BLaER1 treated with 17β-estradiol and CSF1 and Interleukin-3, amounts not matched to agents 10 nM and 100 nM (cell line): Measurements from ENCODE around the gene SEC61A1.

Experiments used
- H3K27ac ChIP-seq, 11 experiments: shearing (Covaris generic); formaldehyde crosslinking; 2 replicates each; pipeline ENCODE4 v1.8.1; 2022
- H3K27me3 ChIP-seq, 11 experiments: shearing (Covaris generic); formaldehyde crosslinking; 2 replicates each; pipeline ENCODE4 v1.8.1; 2022
- H3K36me3 ChIP-seq, 11 experiments: shearing (Covaris generic); formaldehyde crosslinking; 2 replicates each; pipeline ENCODE4 v1.8.1; 2022
- H3K4me1 ChIP-seq, 10 experiments: shearing (Covaris generic); formaldehyde crosslinking; 2 replicates each; pipeline ENCODE4 v1.8.1; 2022
- H3K4me2 ChIP-seq, 11 experiments: shearing (Covaris generic); formaldehyde crosslinking; 2 replicates each; pipeline ENCODE4 v1.8.1; 2022
- H3K4me3 ChIP-seq, 10 experiments: shearing (Covaris generic); formaldehyde crosslinking; 2 replicates each; pipeline ENCODE4 v1.8.1; 2022
- H3K9ac ChIP-seq, 11 experiments: shearing (Covaris generic); formaldehyde crosslinking; 2 replicates each; pipeline ENCODE4 v1.8.1; 2022
- H3K9me3 ChIP-seq, 11 experiments: shearing (Covaris generic); formaldehyde crosslinking; replicated peaks in 1 of 11; 2 replicates each; pipeline ENCODE4 v1.8.1; 2022
- H4K20me1 ChIP-seq, 11 experiments: shearing (Covaris generic); formaldehyde crosslinking; 2 replicates each; pipeline ENCODE4 v1.8.1; 2022
- Cebpa-rat ChIP-seq, 11 experiments: shearing (Covaris generic); IDR thresholded peaks; 2 replicates each; pipeline ENCODE4 v1.8.1; 2022

SEC61A1 gene

DNA sequence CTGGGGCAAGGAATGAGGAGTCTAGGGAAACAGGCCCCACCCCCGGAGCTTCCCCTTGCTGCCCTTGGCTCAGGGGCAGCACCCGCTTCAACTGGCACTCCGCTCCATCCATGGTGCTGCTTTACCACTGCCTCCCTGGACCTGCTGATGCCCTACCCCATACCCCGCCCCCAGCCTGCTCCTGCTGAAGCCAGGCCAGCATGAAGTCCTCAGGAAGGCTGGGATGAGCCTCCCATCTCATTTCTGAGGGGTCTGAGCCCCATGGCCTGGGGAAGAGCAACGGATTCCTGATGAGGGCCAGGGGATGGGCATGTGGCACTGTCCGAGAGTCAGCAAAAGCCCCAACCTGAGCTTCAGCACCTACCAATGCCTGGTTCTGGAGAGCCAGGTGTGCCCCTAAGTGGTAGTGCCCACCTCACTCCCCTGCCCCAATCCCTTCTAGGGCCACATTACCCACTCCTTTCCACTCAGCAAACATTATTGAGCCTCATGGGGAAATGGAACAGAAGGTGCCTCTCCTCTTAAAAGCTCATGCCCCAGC, 21.0 kb downstream of the SEC61A1 start:
- Histone ChIP-seq H3K36me3 (peaks cover 48 to 78% (median 63%) of the 10 kb centered on the region in 11 experiments), H4K20me1 (peaks cover 85 to 100% (median 100%) of the 10 kb centered on the region in 11 experiments; a peak in 21 of 22 replicates), H3K9me3 (no peaks in the 10 kb centered on the region), H3K4me2 (peak overlapping the region in 4 of 11 experiments; percentile 1 to 23 (median 4); a peak in 2 of 22 replicates), H3K27ac (no peak overlapping the region), H3K9ac (no peak overlapping the region), H3K4me1 (peaks cover 25 to 54% (median 38%) of the 10 kb centered on the region in 10 experiments), H3K4me3 (no peak overlapping the region), H3K27me3 (peaks cover 16 to 32% (median 30%) of the 10 kb centered on the region in 11 experiments)
- no peak for TF ChIP-seq Cebpa-rat (IDR thresholded peaks at IDR 0.05)

DNA sequence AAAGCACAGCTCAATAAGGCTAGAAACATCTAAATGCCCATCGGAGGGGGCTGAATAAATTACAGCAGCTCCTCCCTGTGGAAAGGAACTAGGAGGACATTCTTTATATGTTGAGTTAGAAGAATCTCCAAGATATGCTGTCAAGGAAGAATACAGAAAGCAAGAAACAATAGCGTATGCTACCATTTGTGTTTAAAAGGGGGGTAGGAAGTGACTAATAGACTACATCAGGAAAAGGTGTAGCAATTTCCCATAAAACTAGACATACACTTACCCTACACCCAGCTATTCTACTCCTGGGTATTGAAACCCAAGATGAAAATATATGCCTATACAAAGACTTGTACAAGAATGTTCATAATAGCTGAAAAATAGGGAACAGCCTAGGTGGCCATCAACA, 21.6 kb downstream of the SEC61A1 start:
- Histone ChIP-seq H3K4me1 (peaks cover 25 to 54% (median 38%) of the 10 kb centered on the region in 10 experiments), H4K20me1 (peaks cover 79 to 100% (median 100%) of the 10 kb centered on the region in 11 experiments; a peak in 21 of 22 replicates), H3K4me3 (no peak overlapping the region), H3K9ac (no peak overlapping the region), H3K36me3 (peaks cover 43 to 78% (median 63%) of the 10 kb centered on the region in 11 experiments), H3K27me3 (peaks cover 16 to 36% (median 32%) of the 10 kb centered on the region in 11 experiments), H3K27ac (no peak overlapping the region), H3K9me3 (no peaks in the 10 kb centered on the region), H3K4me2 (peak overlapping the region in 4 of 11 experiments; percentile 1 to 23 (median 4); a peak in 1 of 22 replicates)
- TF ChIP-seq Cebpa-rat (IDR thresholded peaks at IDR 0.05): no peak

DNA sequence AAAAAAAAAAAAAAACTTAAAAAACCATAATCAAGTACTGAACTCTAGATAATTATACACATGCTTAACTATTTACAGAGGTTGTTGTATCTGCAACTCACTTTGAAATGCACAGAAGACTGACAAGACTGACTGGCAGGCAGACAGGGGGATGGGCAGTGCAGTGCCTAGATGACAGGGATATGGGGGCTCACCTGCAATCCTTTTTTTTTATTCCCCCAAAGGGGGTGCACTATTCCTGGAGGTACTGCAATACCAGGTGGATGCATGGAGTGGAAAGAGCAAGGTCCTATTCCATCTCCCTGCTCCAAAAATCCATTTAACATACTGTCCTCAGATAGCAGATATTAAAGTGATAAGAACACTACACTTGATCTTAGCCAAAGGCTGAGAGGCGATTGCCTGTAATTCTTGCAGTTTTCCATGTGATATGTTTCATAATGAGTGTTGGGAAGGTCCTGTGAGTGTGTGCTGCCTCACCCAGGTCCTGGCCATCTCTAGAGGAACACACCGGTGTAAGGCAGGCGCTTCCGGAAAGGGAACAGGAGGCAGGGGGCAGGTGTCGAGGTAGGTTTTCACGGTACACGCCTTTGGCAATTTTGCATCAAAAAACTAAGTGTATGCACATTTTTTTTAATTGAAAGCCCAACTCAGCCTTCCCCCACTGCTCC, 22.7 kb downstream of the SEC61A1 start:
- peaks cover 16 to 40% (median 32%) of the 10 kb centered on the region in 11 experiments for H3K27me3 ChIP-seq
- no peak overlapping the region for H3K9ac ChIP-seq
- TF ChIP-seq Cebpa-rat (IDR thresholded peaks at IDR 0.05): no peak
- H3K9me3 ChIP-seq: no peaks in the 10 kb centered on the region
- H3K36me3 ChIP-seq: peaks cover 42 to 78% (median 63%) of the 10 kb centered on the region in 11 experiments
- H3K27ac ChIP-seq: no peak overlapping the region
- peaks cover 25 to 54% (median 38%) of the 10 kb centered on the region in 10 experiments for H3K4me1 ChIP-seq
- H4K20me1 ChIP-seq: peaks cover 71 to 100% (median 100%) of the 10 kb centered on the region in 11 experiments; a peak in 21 of 22 replicates
- H3K4me3 ChIP-seq: no peak overlapping the region
- peak overlapping the region in 10 of 11 experiments; percentile 74 to 93 (median 86); a peak in 11 of 22 replicates for H3K4me2 ChIP-seq

DNA sequence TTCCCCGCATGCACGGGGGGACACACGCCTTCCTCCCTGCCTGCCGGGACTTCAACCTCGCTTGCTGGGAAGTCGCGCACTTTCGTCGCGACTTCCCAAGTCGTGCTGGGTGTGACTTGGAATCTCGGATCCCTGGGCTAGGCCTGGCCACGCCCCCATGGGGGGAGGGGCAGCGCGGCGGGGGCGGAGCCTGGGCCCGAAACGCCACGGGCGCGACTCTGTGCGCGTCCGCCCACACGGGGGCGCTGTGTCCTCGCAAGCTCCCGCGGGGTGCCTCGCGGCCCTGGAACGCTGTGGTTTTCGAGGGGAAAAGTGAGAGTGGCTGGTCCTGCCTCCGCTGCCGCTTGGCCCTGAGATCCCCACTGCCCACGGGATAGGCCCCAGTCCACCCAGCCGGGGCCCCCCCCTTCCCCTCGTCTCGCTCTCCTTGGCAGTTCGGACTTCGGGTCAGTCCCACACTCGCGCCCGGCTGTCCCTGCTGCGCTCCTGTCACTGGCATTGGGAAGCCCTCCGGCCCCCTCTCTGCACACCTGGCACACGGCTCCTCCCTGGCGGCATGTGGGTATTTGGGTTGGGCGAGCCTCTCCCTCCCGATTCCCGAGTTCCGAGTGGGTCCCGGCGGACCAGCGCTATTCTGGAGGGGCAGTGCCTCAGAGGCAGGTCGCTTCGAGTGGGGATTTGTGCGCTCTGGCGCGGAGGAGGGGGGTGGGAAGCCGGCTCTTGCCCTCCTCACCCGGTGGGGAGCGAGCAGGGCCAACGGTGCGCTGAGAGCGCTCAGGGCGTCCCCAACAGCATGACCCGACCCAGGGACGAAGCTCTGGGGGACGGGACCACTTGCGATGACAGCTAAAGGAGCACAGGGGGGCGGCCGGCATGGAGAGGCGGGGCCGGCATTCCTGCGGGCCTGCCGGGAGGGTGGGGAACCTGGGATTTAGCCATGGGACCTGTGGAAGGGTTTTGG, 23.6 kb downstream of the SEC61A1 start:
- no peak overlapping the region; a peak in 1 of 22 replicates for H3K27ac ChIP-seq
- peaks cover 25 to 59% (median 38%) of the 10 kb centered on the region in 10 experiments for H3K4me1 ChIP-seq
- H3K9me3 ChIP-seq: no peaks in the 10 kb centered on the region
- H3K4me2 ChIP-seq: peak overlapping the region; percentile 74 to 93 (median 85)
- no peak for TF ChIP-seq Cebpa-rat (IDR thresholded peaks at IDR 0.05)
- peak overlapping the region; percentile 8 to 57 (median 44); a peak in 18 of 20 replicates for H3K4me3 ChIP-seq
- peak overlapping the region in 10 of 11 experiments; percentile 30 to 48 (median 41); a peak in 13 of 22 replicates for H3K9ac ChIP-seq
- H3K27me3 ChIP-seq: peaks cover 16 to 40% (median 32%) of the 10 kb centered on the region in 11 experiments
- peaks cover 38 to 78% (median 63%) of the 10 kb centered on the region in 11 experiments for H3K36me3 ChIP-seq
- H4K20me1 ChIP-seq: peaks cover 63 to 100% (median 93%) of the 10 kb centered on the region in 11 experiments; a peak in 21 of 22 replicates

DNA sequence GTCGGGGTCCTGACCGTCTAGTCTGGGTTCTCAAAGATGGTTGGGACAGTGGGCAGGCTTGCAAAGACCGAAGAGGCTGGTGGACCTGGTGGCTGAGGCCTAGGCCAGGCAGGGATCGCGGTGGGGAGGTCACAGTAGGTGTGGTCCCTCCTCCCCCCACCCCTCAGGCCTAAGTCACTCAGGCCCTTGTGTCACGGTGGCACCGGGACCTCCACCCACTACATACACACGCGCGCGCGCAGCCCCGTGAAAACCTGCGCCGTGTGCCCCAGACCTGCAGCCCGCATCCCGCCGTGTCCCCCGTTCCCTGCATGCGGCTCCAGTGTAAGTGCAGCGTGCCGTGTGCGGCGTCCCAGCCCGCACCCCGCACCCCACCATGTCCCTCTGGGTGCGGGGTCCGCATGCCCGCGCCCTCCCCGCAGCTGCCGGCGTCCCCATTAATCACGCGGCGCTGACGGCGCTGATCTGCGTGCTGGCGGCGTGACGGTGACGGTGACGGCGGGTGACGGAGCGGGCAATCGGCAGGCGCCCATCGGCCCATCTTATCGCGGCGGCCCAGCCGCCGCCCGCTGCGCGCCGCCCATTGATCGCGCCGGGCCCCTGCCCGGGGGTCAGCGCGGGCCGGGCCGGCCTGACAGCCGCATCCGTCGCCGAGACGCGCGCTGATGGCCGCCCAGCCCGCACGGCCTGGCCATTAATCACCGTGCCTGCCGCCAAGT, 24.4 kb downstream of the SEC61A1 start:
- Histone ChIP-seq H4K20me1 (peaks cover 54 to 99% (median 90%) of the 10 kb centered on the region in 11 experiments; a peak in 21 of 22 replicates), H3K4me1 (peaks cover 25 to 59% (median 38%) of the 10 kb centered on the region in 10 experiments), H3K4me3 (peak overlapping the region in 7 of 10 experiments; percentile 4 to 57 (median 39); a peak in 8 of 20 replicates), H3K9me3 (no peaks in the 10 kb centered on the region), H3K27ac (no peak overlapping the region), H3K36me3 (peaks cover 31 to 78% (median 63%) of the 10 kb centered on the region in 11 experiments), H3K27me3 (peaks cover 16 to 40% (median 32%) of the 10 kb centered on the region in 11 experiments), H3K4me2 (peak overlapping the region; percentile 74 to 93 (median 85)), H3K9ac (peak overlapping the region in 6 of 11 experiments; percentile 0 to 48 (median 38); a peak in 5 of 22 replicates)
- TF ChIP-seq Cebpa-rat (IDR thresholded peaks at IDR 0.05): no peak

DNA sequence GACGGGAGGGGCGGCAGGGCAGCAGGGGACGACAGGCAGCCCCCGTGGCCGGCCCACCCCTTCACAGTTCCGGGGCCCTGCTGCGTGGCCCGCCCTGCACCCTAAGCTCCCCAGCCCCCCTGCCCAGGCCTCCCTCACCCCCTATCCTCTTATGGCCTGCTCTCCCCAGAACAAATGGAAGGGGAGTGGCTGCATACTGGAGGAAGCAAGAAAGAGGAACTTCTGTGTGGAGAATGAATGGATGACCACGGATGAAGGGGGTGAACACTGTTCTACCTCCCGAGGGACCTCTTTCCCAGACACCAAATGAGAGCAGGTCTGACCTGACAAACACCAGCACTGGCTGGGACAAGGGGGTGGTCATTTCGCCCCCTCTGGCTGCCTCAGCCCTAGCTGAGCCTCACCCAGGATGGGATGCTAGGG, 25.0 kb downstream of the SEC61A1 start:
- peak overlapping the region in 6 of 10 experiments; percentile 4 to 57 (median 33); a peak in 8 of 20 replicates for H3K4me3 ChIP-seq
- peak overlapping the region in 7 of 11 experiments; percentile 7 to 48 (median 32); a peak in 6 of 22 replicates for H3K9ac ChIP-seq
- peak overlapping the region in 2 of 11 experiments; percentile 19 to 53; a peak in 3 of 22 replicates for H3K27ac ChIP-seq
- peaks cover 49 to 99% (median 89%) of the 10 kb centered on the region in 11 experiments; a peak in 21 of 22 replicates for H4K20me1 ChIP-seq
- no peaks in the 10 kb centered on the region for H3K9me3 ChIP-seq
- H3K4me2 ChIP-seq: peak overlapping the region; percentile 74 to 93 (median 85)
- TF ChIP-seq Cebpa-rat (IDR thresholded peaks at IDR 0.05): no peak
- H3K4me1 ChIP-seq: peaks cover 25 to 59% (median 36%) of the 10 kb centered on the region in 10 experiments
- peaks cover 16 to 40% (median 32%) of the 10 kb centered on the region in 11 experiments for H3K27me3 ChIP-seq
- H3K36me3 ChIP-seq: peaks cover 31 to 78% (median 63%) of the 10 kb centered on the region in 11 experiments

DNA sequence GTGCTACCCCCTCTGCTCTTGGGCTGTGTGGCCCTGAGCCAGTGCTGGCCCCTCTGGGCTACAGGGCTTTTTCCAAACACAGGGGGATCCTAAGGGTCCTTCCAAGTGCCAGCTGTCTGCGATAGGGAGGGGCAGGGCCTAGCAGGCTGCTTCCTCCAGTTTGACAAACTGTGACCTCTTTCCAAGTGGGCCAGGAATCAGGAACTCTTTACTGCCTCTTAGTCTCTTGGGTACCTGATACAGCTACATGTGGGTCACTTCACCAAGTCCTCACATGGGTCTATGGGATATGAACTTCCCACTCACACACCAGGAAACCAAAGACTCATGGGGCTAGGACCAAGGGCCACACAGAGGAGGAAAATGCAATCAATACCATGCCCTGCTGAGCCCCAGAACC, 25.4 kb downstream of the SEC61A1 start:
- no peaks in the 10 kb centered on the region for H3K9me3 ChIP-seq
- peak overlapping the region in 2 of 11 experiments; percentile 19 to 53; a peak in 3 of 22 replicates for H3K27ac ChIP-seq
- no peak for TF ChIP-seq Cebpa-rat (IDR thresholded peaks at IDR 0.05)
- peaks cover 25 to 54% (median 36%) of the 10 kb centered on the region in 10 experiments for H3K4me1 ChIP-seq
- peaks cover 44 to 99% (median 84%) of the 10 kb centered on the region in 11 experiments; a peak in 21 of 22 replicates for H4K20me1 ChIP-seq
- H3K27me3 ChIP-seq: peaks cover 16 to 40% (median 32%) of the 10 kb centered on the region in 11 experiments
- H3K9ac ChIP-seq: peak overlapping the region in 4 of 11 experiments; percentile 7 to 48 (median 24); a peak in 4 of 22 replicates
- no peak overlapping the region for H3K4me3 ChIP-seq
- peak overlapping the region; percentile 74 to 93 (median 85) for H3K4me2 ChIP-seq
- H3K36me3 ChIP-seq: peaks cover 31 to 78% (median 63%) of the 10 kb centered on the region in 11 experiments
